ENCODE measurements around the gene FRMD8. TPM values are rescaled to one million over a fixed set of nuclear protein-coding genes. Genes with fewer than 3 reads are reported as not detected.

FRMD8 gene
- total and polyA plus RNA-seq, 4 donors = 2.8 to 22.8 (median 15.0) TPM

DNA sequence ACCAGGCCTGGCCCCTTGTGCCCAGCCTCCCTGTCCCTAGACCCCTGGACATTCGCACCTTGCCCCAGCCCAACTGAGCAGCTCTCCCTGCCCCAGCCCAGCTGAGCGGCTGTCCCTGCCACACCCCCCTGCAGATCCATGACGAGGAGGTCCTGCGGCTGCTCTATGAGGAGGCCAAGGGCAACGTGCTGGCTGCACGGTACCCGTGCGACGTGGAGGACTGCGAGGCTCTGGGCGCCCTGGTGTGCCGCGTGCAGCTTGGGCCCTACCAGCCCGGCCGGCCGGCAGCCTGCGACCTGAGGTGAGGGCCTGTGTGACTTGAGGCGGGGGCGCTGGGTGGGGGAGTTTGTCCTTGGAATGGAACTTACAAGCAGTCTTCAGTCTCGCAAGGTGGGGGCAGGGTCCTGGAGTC lies 7.7 kb downstream of the FRMD8 start:
- no peaks in the 10 kb centered on the region for H3K9me3 ChIP-seq (ENCODE audit: control insufficient read depth in 4 of 4, low read length in 3 of 4)
- WGBS = 94% methylated on average over 20 of the region's 20 CpGs
- H3K27me3 ChIP-seq (ENCODE audit: control insufficient read depth in 4 of 4, insufficient read depth in 4 of 4, low read length in 3 of 4) = no peaks in the 10 kb centered on the region
- no peak for TF ChIP-seq SP1 (IDR thresholded peaks at IDR 0.05)
- TF ChIP-seq TAF1 (conservative IDR thresholded peaks at IDR 0.05) = no peak
- TF ChIP-seq EGR1 (IDR thresholded peaks at IDR 0.05; ENCODE audit: low read depth in 2 of 2) = no peak
- TF ChIP-seq YY1 (IDR thresholded peaks at IDR 0.05) = no peak
- no peak for TF ChIP-seq FOXA1 (IDR thresholded peaks at IDR 0.05)
- TF ChIP-seq, protein P1, sequence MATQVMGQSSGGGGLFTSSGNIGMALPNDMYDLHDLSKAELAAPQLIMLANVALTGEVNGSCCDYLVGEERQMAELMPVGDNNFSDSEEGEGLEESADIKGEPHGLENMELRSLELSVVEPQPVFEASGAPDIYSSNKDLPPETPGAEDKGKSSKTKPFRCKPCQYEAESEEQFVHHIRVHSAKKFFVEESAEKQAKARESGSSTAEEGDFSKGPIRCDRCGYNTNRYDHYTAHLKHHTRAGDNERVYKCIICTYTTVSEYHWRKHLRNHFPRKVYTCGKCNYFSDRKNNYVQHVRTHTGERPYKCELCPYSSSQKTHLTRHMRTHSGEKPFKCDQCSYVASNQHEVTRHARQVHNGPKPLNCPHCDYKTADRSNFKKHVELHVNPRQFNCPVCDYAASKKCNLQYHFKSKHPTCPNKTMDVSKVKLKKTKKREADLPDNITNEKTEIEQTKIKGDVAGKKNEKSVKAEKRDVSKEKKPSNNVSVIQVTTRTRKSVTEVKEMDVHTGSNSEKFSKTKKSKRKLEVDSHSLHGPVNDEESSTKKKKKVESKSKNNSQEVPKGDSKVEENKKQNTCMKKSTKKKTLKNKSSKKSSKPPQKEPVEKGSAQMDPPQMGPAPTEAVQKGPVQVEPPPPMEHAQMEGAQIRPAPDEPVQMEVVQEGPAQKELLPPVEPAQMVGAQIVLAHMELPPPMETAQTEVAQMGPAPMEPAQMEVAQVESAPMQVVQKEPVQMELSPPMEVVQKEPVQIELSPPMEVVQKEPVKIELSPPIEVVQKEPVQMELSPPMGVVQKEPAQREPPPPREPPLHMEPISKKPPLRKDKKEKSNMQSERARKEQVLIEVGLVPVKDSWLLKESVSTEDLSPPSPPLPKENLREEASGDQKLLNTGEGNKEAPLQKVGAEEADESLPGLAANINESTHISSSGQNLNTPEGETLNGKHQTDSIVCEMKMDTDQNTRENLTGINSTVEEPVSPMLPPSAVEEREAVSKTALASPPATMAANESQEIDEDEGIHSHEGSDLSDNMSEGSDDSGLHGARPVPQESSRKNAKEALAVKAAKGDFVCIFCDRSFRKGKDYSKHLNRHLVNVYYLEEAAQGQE (IDR thresholded peaks at IDR 0.05) = no peak
- TF ChIP-seq HNF4A (conservative IDR thresholded peaks at IDR 0.05) = no peak
- TF ChIP-seq, protein P2, sequence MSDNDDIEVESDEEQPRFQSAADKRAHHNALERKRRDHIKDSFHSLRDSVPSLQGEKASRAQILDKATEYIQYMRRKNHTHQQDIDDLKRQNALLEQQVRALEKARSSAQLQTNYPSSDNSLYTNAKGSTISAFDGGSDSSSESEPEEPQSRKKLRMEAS (IDR thresholded peaks at IDR 0.05) = no peak
- no peak for TF ChIP-seq RXRA (IDR thresholded peaks at IDR 0.05)
- no peak for TF ChIP-seq FOXA2 (IDR thresholded peaks at IDR 0.05)
- TF ChIP-seq JUND (IDR thresholded peaks at IDR 0.05) = no peak
- TF ChIP-seq, protein P3, sequence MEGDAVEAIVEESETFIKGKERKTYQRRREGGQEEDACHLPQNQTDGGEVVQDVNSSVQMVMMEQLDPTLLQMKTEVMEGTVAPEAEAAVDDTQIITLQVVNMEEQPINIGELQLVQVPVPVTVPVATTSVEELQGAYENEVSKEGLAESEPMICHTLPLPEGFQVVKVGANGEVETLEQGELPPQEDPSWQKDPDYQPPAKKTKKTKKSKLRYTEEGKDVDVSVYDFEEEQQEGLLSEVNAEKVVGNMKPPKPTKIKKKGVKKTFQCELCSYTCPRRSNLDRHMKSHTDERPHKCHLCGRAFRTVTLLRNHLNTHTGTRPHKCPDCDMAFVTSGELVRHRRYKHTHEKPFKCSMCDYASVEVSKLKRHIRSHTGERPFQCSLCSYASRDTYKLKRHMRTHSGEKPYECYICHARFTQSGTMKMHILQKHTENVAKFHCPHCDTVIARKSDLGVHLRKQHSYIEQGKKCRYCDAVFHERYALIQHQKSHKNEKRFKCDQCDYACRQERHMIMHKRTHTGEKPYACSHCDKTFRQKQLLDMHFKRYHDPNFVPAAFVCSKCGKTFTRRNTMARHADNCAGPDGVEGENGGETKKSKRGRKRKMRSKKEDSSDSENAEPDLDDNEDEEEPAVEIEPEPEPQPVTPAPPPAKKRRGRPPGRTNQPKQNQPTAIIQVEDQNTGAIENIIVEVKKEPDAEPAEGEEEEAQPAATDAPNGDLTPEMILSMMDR (IDR thresholded peaks at IDR 0.05; ENCODE audit: low read depth, low read length, missing input control) = no peak
- TF ChIP-seq GABPA (IDR thresholded peaks at IDR 0.05 in 1 of 2, conservative IDR thresholded peaks at IDR 0.05 in 1 of 2) = no peak
- no peak for TF ChIP-seq RAD21 (IDR thresholded peaks at IDR 0.05)
- TF ChIP-seq, protein P4, sequence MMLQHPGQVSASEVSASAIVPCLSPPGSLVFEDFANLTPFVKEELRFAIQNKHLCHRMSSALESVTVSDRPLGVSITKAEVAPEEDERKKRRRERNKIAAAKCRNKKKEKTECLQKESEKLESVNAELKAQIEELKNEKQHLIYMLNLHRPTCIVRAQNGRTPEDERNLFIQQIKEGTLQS (IDR thresholded peaks at IDR 0.05) = no peak
- no peak overlapping the region for H3K9ac ChIP-seq (ENCODE audit: low read depth in 1 of 2, low read length in 2 of 2)
- H3K27ac ChIP-seq (ENCODE audit: low read depth in 1 of 2, low read length in 2 of 2) = no peak overlapping the region
- DNase-seq (ENCODE audit: low spot score) = no peak
- H3K36me3 ChIP-seq (ENCODE audit: control insufficient read depth in 4 of 4, insufficient read depth in 3 of 4, low read depth in 1 of 4, low read length in 3 of 4) = peaks cover 0 to 23% (median 4%) of the 10 kb centered on the region in 4 donors
- no peaks in the 10 kb centered on the region for H3K4me1 ChIP-seq (ENCODE audit: control insufficient read depth in 4 of 4, insufficient read depth in 4 of 4, low read length in 3 of 4)
- H3K4me3 ChIP-seq (ENCODE audit: low read depth in 1 of 3, low read length in 3 of 3) = no peak overlapping the region

DNA sequence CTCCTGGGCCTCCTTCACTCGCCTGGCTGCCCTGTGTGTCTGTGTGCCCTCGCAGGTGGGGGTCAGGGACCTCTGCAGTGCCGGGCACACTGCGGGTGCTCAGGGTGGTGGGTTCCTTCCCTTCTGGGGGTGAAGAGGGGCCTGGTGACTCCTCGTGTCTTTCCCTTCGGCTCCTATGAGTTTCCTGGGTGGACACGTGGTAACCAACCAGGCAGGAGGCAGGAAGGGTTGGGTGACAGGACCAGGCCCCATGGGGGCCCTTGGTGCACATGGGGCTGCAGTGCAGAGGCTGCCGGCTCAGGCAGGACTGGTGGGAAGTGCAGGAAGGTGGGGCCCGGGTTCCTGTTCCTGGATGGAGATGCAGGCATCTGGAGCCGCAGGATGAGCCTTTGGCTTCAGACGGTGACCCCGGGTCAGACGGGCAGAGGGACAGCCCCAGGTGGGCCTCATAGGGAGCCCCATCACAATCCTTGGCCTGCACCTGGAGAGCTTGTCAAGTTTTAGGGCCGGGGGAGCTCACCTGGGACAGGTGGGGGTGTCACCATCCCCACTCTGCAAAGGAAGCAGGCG lies 9.6 kb downstream of the FRMD8 start:
- peaks cover 0 to 36% (median 6%) of the 10 kb centered on the region in 4 donors for H3K36me3 ChIP-seq (ENCODE audit: control insufficient read depth in 4 of 4, insufficient read depth in 3 of 4, low read depth in 1 of 4, low read length in 3 of 4)
- TF ChIP-seq, protein P2 (IDR thresholded peaks at IDR 0.05) = no peak
- TF ChIP-seq TAF1 (conservative IDR thresholded peaks at IDR 0.05) (no peak), EGR1 (IDR thresholded peaks at IDR 0.05; ENCODE audit: low read depth in 2 of 2) (no peak)
- TF ChIP-seq, protein P4 (IDR thresholded peaks at IDR 0.05) = no peak
- H3K9me3 ChIP-seq (ENCODE audit: control insufficient read depth in 4 of 4, low read length in 3 of 4) = no peaks in the 10 kb centered on the region
- no peak overlapping the region for H3K9ac ChIP-seq (ENCODE audit: low read depth in 1 of 2, low read length in 2 of 2)
- no peaks in the 10 kb centered on the region for H3K27me3 ChIP-seq (ENCODE audit: control insufficient read depth in 4 of 4, insufficient read depth in 4 of 4, low read length in 3 of 4)
- DNase-seq (ENCODE audit: low spot score) = no peak
- H3K4me1 ChIP-seq (ENCODE audit: control insufficient read depth in 4 of 4, insufficient read depth in 4 of 4, low read length in 3 of 4) = no peaks in the 10 kb centered on the region
- WGBS = 93% methylated on average over 15 of the region's 15 CpGs
- no peak overlapping the region for H3K27ac ChIP-seq (ENCODE audit: low read depth in 1 of 2, low read length in 2 of 2)
- H3K4me3 ChIP-seq (ENCODE audit: low read depth in 1 of 3, low read length in 3 of 3) = no peak overlapping the region
